Measurements from ENCODE around the gene ALOX15. TPM values are rescaled to one million over a fixed set of nuclear protein-coding genes. Genes with fewer than 3 reads are reported as not detected.

Gene ALOX15
- polyA plus RNA-seq, 1 experiment, result not detected

- CTCF ChIA-PET, result interaction anchor here (1.6 to 7.1 kb wide), 2 partner anchors 56 to 203 kb away, joined by 3 to 122 read pairs; no protein-coding TSS in a partner anchor
- Histone ChIP-seq H3K4me3 (ENCODE audit: low read depth, low read length) (no peak overlapping the region), H3K27me3 (ENCODE audit: control insufficient read depth, insufficient read depth, low read length) (peaks cover 13% of the 10 kb centered on the region), H3K36me3 (ENCODE audit: control insufficient read depth, insufficient read depth, low read length) (no peaks in the 10 kb centered on the region)
- DNase-seq (ENCODE audit: low read depth), result no peak
- no peak for TF ChIP-seq CTCF (IDR thresholded peaks at IDR 0.05; ENCODE audit: insufficient read depth, low read depth, low read length)
- POLR2A ChIA-PET, result no interaction called here
Measured at GRCh38 chr17:4623249-4623648, 18.2 kb downstream of the ALOX15 start.

GRCh38 chr17:4622375-4622774 lies 19.1 kb downstream of the ALOX15 start:
- Histone ChIP-seq H3K36me3 (ENCODE audit: control insufficient read depth, insufficient read depth, low read length) (no peaks in the 10 kb centered on the region), H3K4me3 (ENCODE audit: low read depth, low read length) (no peak overlapping the region), H3K27me3 (ENCODE audit: control insufficient read depth, insufficient read depth, low read length) (peaks cover 13% of the 10 kb centered on the region)
- TF ChIP-seq CTCF (IDR thresholded peaks at IDR 0.05; ENCODE audit: insufficient read depth, low read depth, low read length), result no peak
- DNase-seq (ENCODE audit: low read depth), result no peak
- POLR2A ChIA-PET, result no interaction called here
- CTCF ChIA-PET, result interaction anchor here (1.6 to 7.1 kb wide), 2 partner anchors 55 to 202 kb away, joined by 3 to 122 read pairs; no protein-coding TSS in a partner anchor

GRCh38 chr17:4620531-4621101 lies 20.9 kb downstream of the ALOX15 start:
- H3K27me3 ChIP-seq (ENCODE audit: control insufficient read depth, insufficient read depth, low read length), result peaks cover 11% of the 10 kb centered on the region; the same call in 1 of the 2 replicates
- TF ChIP-seq CTCF (IDR thresholded peaks at IDR 0.05; ENCODE audit: insufficient read depth, low read depth, low read length), result no peak
- H3K36me3 ChIP-seq (ENCODE audit: control insufficient read depth, insufficient read depth, low read length), result no peaks in the 10 kb centered on the region
- DNase-seq (ENCODE audit: low read depth), result no peak
- no peak overlapping the region for H3K4me3 ChIP-seq (ENCODE audit: low read depth, low read length)
- ChIA-PET POLR2A (no interaction called here), CTCF (interaction anchor here (0.6 kb wide), 1 partner anchor 10 kb away, joined by 3 read pairs; no protein-coding TSS in a partner anchor)

GRCh38 chr17:4617590-4618351 lies 23.7 kb downstream of the ALOX15 start:
- TF ChIP-seq CTCF (IDR thresholded peaks at IDR 0.05; ENCODE audit: insufficient read depth, low read depth, low read length), result no peak

GRCh38 chr17:4617090-4617489 lies 24.4 kb downstream of the ALOX15 start:
- H3K4me3 ChIP-seq (ENCODE audit: low read depth, low read length), result no peak overlapping the region
- H3K36me3 ChIP-seq (ENCODE audit: control insufficient read depth, insufficient read depth, low read length), result no peaks in the 10 kb centered on the region
- no peak for DNase-seq (ENCODE audit: low read depth)
- ChIA-PET CTCF (interaction anchor here (2.8 kb wide), 1 partner anchor 9 kb away, joined by 24 read pairs; no protein-coding TSS in a partner anchor), POLR2A (no interaction called here)
- TF ChIP-seq CTCF (IDR thresholded peaks at IDR 0.05; ENCODE audit: insufficient read depth, low read depth, low read length), result no peak
- H3K27me3 ChIP-seq (ENCODE audit: control insufficient read depth, insufficient read depth, low read length), result 0 out of 2 replicates have a peak, but pooled peaks cover 3% of the 10 kb centered on the region

More at GRCh38 chr17:4617590-4618351, 23.7 kb downstream of the ALOX15 start:
- no peak for DNase-seq (ENCODE audit: low read depth)
- Histone ChIP-seq H3K27me3 (ENCODE audit: control insufficient read depth, insufficient read depth, low read length) (0 out of 2 replicates have a peak, but pooled peaks cover 3% of the 10 kb centered on the region), H3K36me3 (ENCODE audit: control insufficient read depth, insufficient read depth, low read length) (no peaks in the 10 kb centered on the region), H3K4me3 (ENCODE audit: low read depth, low read length) (no peak overlapping the region)
- CTCF ChIA-PET, result interaction anchor here (2.8 kb wide), 1 partner anchor 8 kb away, joined by 24 read pairs; no protein-coding TSS in a partner anchor
- POLR2A ChIA-PET, result no interaction called here

Measured in BJ (cell line).